SK-N-SH treated with all-trans-retinoic acid at 6 μM for 48 hours (cell line): Measurements from ENCODE around the gene COL7A1.

ENCODE experiments used
- SNAI2 ChIP-seq: fragments of 250-450 bp; sonication (Bioruptor Pico); IDR thresholded peaks from 2 replicates; pipeline ENCODE4 v1.5.0; 2020; ENCODE audit warnings: mild to moderate bottlenecking, moderate library complexity
- ZC3H10 ChIP-seq: fragments of 250-450 bp; sonication (Bioruptor Pico); IDR thresholded peaks from 2 replicates; pipeline ENCODE4 v1.5.1; 2021; ENCODE audit warnings: mild to moderate bottlenecking, moderate library complexity
- TF ChIP-seq, protein P1 (sequence below): fragments of 250-450 bp; sonication (Bioruptor Pico); IDR thresholded peaks from 2 replicates; pipeline ENCODE4 v1.5.0; 2020; ENCODE audit warnings: mild to moderate bottlenecking, moderate library complexity
- TF ChIP-seq, protein P2 (sequence below): fragments of 250-450 bp; sonication (Bioruptor Pico); IDR thresholded peaks from 2 replicates; pipeline ENCODE4 v1.8.0; 2020; ENCODE audit warnings: mild to moderate bottlenecking, moderate library complexity, borderline replicate concordance

- TF ChIP-seq, protein P1, sequence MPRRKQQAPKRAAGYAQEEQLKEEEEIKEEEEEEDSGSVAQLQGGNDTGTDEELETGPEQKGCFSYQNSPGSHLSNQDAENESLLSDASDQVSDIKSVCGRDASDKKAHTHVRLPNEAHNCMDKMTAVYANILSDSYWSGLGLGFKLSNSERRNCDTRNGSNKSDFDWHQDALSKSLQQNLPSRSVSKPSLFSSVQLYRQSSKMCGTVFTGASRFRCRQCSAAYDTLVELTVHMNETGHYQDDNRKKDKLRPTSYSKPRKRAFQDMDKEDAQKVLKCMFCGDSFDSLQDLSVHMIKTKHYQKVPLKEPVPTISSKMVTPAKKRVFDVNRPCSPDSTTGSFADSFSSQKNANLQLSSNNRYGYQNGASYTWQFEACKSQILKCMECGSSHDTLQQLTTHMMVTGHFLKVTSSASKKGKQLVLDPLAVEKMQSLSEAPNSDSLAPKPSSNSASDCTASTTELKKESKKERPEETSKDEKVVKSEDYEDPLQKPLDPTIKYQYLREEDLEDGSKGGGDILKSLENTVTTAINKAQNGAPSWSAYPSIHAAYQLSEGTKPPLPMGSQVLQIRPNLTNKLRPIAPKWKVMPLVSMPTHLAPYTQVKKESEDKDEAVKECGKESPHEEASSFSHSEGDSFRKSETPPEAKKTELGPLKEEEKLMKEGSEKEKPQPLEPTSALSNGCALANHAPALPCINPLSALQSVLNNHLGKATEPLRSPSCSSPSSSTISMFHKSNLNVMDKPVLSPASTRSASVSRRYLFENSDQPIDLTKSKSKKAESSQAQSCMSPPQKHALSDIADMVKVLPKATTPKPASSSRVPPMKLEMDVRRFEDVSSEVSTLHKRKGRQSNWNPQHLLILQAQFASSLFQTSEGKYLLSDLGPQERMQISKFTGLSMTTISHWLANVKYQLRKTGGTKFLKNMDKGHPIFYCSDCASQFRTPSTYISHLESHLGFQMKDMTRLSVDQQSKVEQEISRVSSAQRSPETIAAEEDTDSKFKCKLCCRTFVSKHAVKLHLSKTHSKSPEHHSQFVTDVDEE (CRISPR knock-in tag), result no peak
- TF ChIP-seq ZC3H10 (CRISPR knock-in tag), result no peak
- TF ChIP-seq SNAI2, result no peak
- TF ChIP-seq, protein P2, sequence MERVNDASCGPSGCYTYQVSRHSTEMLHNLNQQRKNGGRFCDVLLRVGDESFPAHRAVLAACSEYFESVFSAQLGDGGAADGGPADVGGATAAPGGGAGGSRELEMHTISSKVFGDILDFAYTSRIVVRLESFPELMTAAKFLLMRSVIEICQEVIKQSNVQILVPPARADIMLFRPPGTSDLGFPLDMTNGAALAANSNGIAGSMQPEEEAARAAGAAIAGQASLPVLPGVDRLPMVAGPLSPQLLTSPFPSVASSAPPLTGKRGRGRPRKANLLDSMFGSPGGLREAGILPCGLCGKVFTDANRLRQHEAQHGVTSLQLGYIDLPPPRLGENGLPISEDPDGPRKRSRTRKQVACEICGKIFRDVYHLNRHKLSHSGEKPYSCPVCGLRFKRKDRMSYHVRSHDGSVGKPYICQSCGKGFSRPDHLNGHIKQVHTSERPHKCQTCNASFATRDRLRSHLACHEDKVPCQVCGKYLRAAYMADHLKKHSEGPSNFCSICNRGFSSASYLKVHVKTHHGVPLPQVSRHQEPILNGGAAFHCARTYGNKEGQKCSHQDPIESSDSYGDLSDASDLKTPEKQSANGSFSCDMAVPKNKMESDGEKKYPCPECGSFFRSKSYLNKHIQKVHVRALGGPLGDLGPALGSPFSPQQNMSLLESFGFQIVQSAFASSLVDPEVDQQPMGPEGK, result no peak
Observed at GRCh38 chr3:48553361-48553760, 41.8 kb downstream of the COL7A1 start.
